Measurements from ENCODE around the gene HECTD1.
"Not testable (repeated sequence)": the region's sequence is repeated elsewhere in the genome, so short reads cannot be mapped to it uniquely, and the experiment has no call there.

HECTD1 gene

GRCh38 chr14:31139301-31139847 lies 68.2 kb downstream of the HECTD1 start:
- DNase-seq, result no peak

- no peak for DNase-seq
Measured at GRCh38 chr14:31138301-31138700, 69.3 kb downstream of the HECTD1 start.

GRCh38 chr14:31137214-31137889 lies 70.2 kb downstream of the HECTD1 start:
- DNase-seq, result no peak

- no peak for DNase-seq
Measured at GRCh38 chr14:31133133-31133532, 74.5 kb downstream of the HECTD1 start.

GRCh38 chr14:31128601-31129526 lies 78.7 kb downstream of the HECTD1 start:
- no peak for DNase-seq

- no peak for DNase-seq
Measured at GRCh38 chr14:31127690-31128089, 79.9 kb downstream of the HECTD1 start.

- no peak for DNase-seq
Measured at GRCh38 chr14:31126680-31127079, 80.9 kb downstream of the HECTD1 start.

GRCh38 chr14:31125231-31125630 lies 82.4 kb downstream of the HECTD1 start:
- no peak for DNase-seq

- DNase-seq, result no peak
Measured at GRCh38 chr14:31124197-31124596, 83.4 kb downstream of the HECTD1 start.

- DNase-seq, result no peak
Measured at GRCh38 chr14:31122921-31123320, 84.7 kb downstream of the HECTD1 start.

- no peak for DNase-seq
Measured at GRCh38 chr14:31122098-31122611, 85.4 kb downstream of the HECTD1 start.

GRCh38 chr14:31118892-31119291 lies 88.7 kb downstream of the HECTD1 start:
- no peak for DNase-seq

GRCh38 chr14:31113794-31114193 lies 93.8 kb downstream of the HECTD1 start:
- no peak for DNase-seq

- DNase-seq, result no peak
Measured at GRCh38 chr14:31110872-31111271, 96.7 kb downstream of the HECTD1 start.

- DNase-seq, result no peak
Measured at GRCh38 chr14:31109257-31109656, 98.3 kb downstream of the HECTD1 start.

GRCh38 chr14:31106768-31107167 lies 100.8 kb downstream of the HECTD1 start:
- no peak for DNase-seq

GRCh38 chr14:31097081-31097480 lies 110.5 kb downstream of the HECTD1 start:
- DNase-seq, result no peak

GRCh38 chr14:31096255-31096654 lies 111.3 kb downstream of the HECTD1 start:
- no peak for DNase-seq

GRCh38 chr14:31095817-31096216 lies 111.8 kb downstream of the HECTD1 start:
- DNase-seq, result not testable (repeated sequence)

- DNase-seq, result not testable (repeated sequence)
Measured at GRCh38 chr14:31093884-31094839, 113.4 kb downstream of the HECTD1 start.

- no peak for DNase-seq
Measured at GRCh38 chr14:31092160-31092708, 115.4 kb downstream of the HECTD1 start.
